Measurements from ENCODE around the gene RANBP9. TPM values are rescaled to one million over a fixed set of nuclear protein-coding genes. Genes with fewer than 3 reads are reported as not detected.

RANBP9 gene
- total RNA-seq, 2 donors from 2014 or later = 43.7 to 45.4 TPM

DNA sequence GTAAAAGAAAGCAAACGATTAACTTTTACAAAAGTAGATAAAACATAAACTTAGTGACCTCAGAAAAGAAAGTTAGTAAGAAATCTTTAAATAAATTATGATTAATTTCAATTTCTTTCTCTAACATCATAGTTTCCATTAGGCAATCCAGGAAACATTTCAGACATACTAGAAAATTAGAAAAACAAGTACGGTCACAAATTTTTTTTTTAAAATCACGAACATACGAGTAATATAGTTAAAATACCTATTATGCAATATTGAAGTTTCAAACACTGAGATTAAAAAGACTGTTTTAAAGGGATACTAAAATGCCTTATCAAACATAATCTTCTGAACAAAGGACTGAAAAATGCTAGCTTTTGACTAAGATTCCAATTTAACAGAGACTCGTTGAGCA is 70.3 kb downstream of the RANBP9 start:
- WGBS, 2 experiments (ENCODE audit: insufficient coverage in 1 of 2, insufficient read length in 1 of 2) = 93% methylated on average over 2 of the region's 5 CpGs; no CpG with 5 or more reads in 1 of the 2 experiments
- Mint-ChIP-seq H3K9me3 (no peaks in the 10 kb centered on the region), H3K4me3 (no peak overlapping the region), H3K36me3 (ENCODE audit: low read depth) (peaks cover 28% of the 10 kb centered on the region), H3K27ac (no peak overlapping the region), H3K27me3 (ENCODE audit: insufficient read depth) (no peaks in the 10 kb centered on the region), H3K4me1 (peaks cover 14% of the 10 kb centered on the region)
- H3K4me3 ChIP-seq (ENCODE audit: low read length) = no peak overlapping the region
- H3K27ac ChIP-seq (ENCODE audit: low read depth, low read length) = no peak overlapping the region
- no peaks in the 10 kb centered on the region for H3K9me3 ChIP-seq (ENCODE audit: control insufficient read depth, low read length)
- peaks cover 72% of the 10 kb centered on the region for H3K36me3 ChIP-seq (ENCODE audit: control insufficient read depth, insufficient read depth, low read length)
- no peak overlapping the region for H3K9ac ChIP-seq (ENCODE audit: extremely low read depth, low read length, poor library complexity, severe bottlenecking)
- H3K4me1 ChIP-seq (ENCODE audit: control insufficient read depth, insufficient read depth, low read length) = no peaks in the 10 kb centered on the region
- no peak for DNase-seq
- H3K27me3 ChIP-seq (ENCODE audit: control insufficient read depth, insufficient read depth, low read length, poor library complexity, severe bottlenecking) = no peaks in the 10 kb centered on the region
- TF ChIP-seq CTCF (conservative IDR thresholded peaks at IDR 0.05) = no peak

GRCh38 chr6:13638626-13639025 is 73.0 kb downstream of the RANBP9 start:
- no peak overlapping the region for H3K9ac ChIP-seq (ENCODE audit: extremely low read depth, low read length, poor library complexity, severe bottlenecking)
- peak overlapping the region; percentile 4 for H3K27ac Mint-ChIP-seq

DNA sequence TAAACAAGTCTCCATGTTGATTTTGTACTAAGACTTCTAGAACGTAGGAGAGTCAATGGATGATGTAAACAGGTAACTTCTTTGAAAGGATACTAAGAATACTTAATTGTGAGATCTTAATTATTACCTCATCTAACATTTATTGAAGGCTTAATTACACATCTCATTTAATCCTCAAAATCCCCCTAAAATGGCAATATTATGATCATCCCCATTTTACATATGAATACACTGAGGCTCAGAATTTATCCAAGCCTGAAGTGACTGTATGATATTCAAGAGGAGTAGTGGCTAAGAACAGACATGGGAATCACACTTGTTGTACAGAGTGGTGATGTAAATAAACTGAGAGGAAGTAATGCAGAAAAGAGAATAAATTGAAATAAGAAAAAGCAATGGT is 73.6 kb downstream of the RANBP9 start:
- H3K9me3 Mint-ChIP-seq = no peaks in the 10 kb centered on the region
- H3K36me3 Mint-ChIP-seq (ENCODE audit: low read depth) = peaks cover 27% of the 10 kb centered on the region
- H3K27ac Mint-ChIP-seq = peak overlapping the region; percentile 4
- Histone ChIP-seq H3K4me3 (ENCODE audit: low read length) (no peak overlapping the region), H3K4me1 (ENCODE audit: control insufficient read depth, insufficient read depth, low read length) (no peaks in the 10 kb centered on the region), H3K27ac (ENCODE audit: low read depth, low read length) (no peak overlapping the region), H3K9me3 (ENCODE audit: control insufficient read depth, low read length) (no peaks in the 10 kb centered on the region), H3K36me3 (ENCODE audit: control insufficient read depth, insufficient read depth, low read length) (peaks cover 65% of the 10 kb centered on the region), H3K9ac (ENCODE audit: extremely low read depth, low read length, poor library complexity, severe bottlenecking) (no peak overlapping the region), H3K27me3 (ENCODE audit: control insufficient read depth, insufficient read depth, low read length, poor library complexity, severe bottlenecking) (no peaks in the 10 kb centered on the region)
- 100% methylated on average over 1 of the region's 1 CpG; no CpG with 5 or more reads in 1 of the 2 experiments for WGBS, 2 experiments (ENCODE audit: insufficient coverage in 1 of 2, insufficient read length in 1 of 2)
- no peak for TF ChIP-seq CTCF (conservative IDR thresholded peaks at IDR 0.05)
- no peaks in the 10 kb centered on the region for H3K27me3 Mint-ChIP-seq (ENCODE audit: insufficient read depth)
- peaks cover 19% of the 10 kb centered on the region for H3K4me1 Mint-ChIP-seq
- H3K4me3 Mint-ChIP-seq = no peak overlapping the region
- no peak for DNase-seq

More at GRCh38 chr6:13638626-13639025, 73.0 kb downstream of the RANBP9 start:
- Mint-ChIP-seq H3K36me3 (ENCODE audit: low read depth) (peaks cover 25% of the 10 kb centered on the region), H3K9me3 (no peaks in the 10 kb centered on the region), H3K4me3 (no peak overlapping the region), H3K27me3 (ENCODE audit: insufficient read depth) (no peaks in the 10 kb centered on the region), H3K4me1 (peaks cover 19% of the 10 kb centered on the region)
- H3K27me3 ChIP-seq (ENCODE audit: control insufficient read depth, insufficient read depth, low read length, poor library complexity, severe bottlenecking) = no peaks in the 10 kb centered on the region
- no peak for DNase-seq
- no peaks in the 10 kb centered on the region for H3K4me1 ChIP-seq (ENCODE audit: control insufficient read depth, insufficient read depth, low read length)
- no peaks in the 10 kb centered on the region for H3K9me3 ChIP-seq (ENCODE audit: control insufficient read depth, low read length)
- no peak overlapping the region for H3K4me3 ChIP-seq (ENCODE audit: low read length)
- H3K27ac ChIP-seq (ENCODE audit: low read depth, low read length) = no peak overlapping the region
- peaks cover 63% of the 10 kb centered on the region for H3K36me3 ChIP-seq (ENCODE audit: control insufficient read depth, insufficient read depth, low read length)
- TF ChIP-seq CTCF (conservative IDR thresholded peaks at IDR 0.05) = no peak
- 90% methylated on average over 3 of the region's 4 CpGs; no CpG with 5 or more reads in 1 of the 2 experiments for WGBS, 2 experiments (ENCODE audit: insufficient coverage in 1 of 2, insufficient read length in 1 of 2)

Data from endodermal cell (in vitro differentiated cells).